B cell (primary cell): ENCODE results near the gene IL34. TPM values are rescaled to one million over a fixed set of nuclear protein-coding genes. Genes with fewer than 3 reads are reported as not detected.

Experiments
- ATAC-seq: fragments of 200-7000 bp; cut with Tn5 transposase; one replicate; pipeline ENCODE4 v1.10.0; 2021; ENCODE audit warnings: low read depth, mild to moderate bottlenecking, moderate number of reproducible peaks, moderate library complexity
- CTCF ChIA-PET: fragments of 350-600 bp; sonication (Branson Sonifier 250); formaldehyde crosslinking; loops from one replicate; lab custom pipeline; 2021; ENCODE audit warnings: antibody characterized with exemption, inconsistent platforms; lab: Charles Lee
- POLR2A ChIA-PET: fragments of 350-600 bp; sonication (Branson Sonifier 250); formaldehyde crosslinking; loops from one replicate; lab custom pipeline; 2021; ENCODE audit warnings: antibody characterized with exemption; lab: Charles Lee
- DNase-seq: peaks from one replicate; pipeline ENCODE4 v3.0.0; 2013
- H2AFZ ChIP-seq: 2 replicates; pipeline ENCODE4 v1.6.1; 2012; ENCODE audit warnings: mild to moderate bottlenecking, low read depth, low read length; ENCODE audit not compliant: insufficient read depth, poor library complexity, severe bottlenecking
- H3K27ac ChIP-seq, 2 donors: 1 replicate in 1 of 2; 2 replicates in 1 of 2; pipeline ENCODE4 v1.5.1; 2012 to 2013; ENCODE audit warnings: low read length in 2 of 2, mild to moderate bottlenecking in 2 of 2, moderate library complexity in 1 of 2
- H3K27me3 ChIP-seq, 4 experiments: fragments of 200-600 bp in 1 of 4; sonication (generic) in 1 of 4; replicated peaks in 1 of 4; 1 replicate in 2 of 4; 2 replicates in 2 of 4; pipeline versions ENCODE4 v1.6.1 to v1.7.0; 2013 to 2016; ENCODE audit warnings: low read length in 3 of 4, mild to moderate bottlenecking in 2 of 4, mixed read lengths in 1 of 4, moderate library complexity in 1 of 4; ENCODE audit not compliant: insufficient read depth in 4 of 4, control insufficient read depth in 3 of 4; ENCODE audit errors: control extremely low read depth in 1 of 4
- H3K36me3 ChIP-seq, 2 experiments: replicated peaks in 1 of 2; 1 replicate in 1 of 2; 2 replicates in 1 of 2; pipeline versions ENCODE4 v1.6.1 to v1.7.1; 2013; ENCODE audit warnings: low read length in 1 of 2; ENCODE audit not compliant: insufficient read depth in 2 of 2, control insufficient read depth in 1 of 2; ENCODE audit errors: control extremely low read depth in 1 of 2, extremely low read depth in 1 of 2
- H3K4me1 ChIP-seq, 2 donors: fragments of 200-600 bp in 1 of 2; sonication (generic) in 1 of 2; 1 replicate in 1 of 2; 2 replicates in 1 of 2; pipeline versions ENCODE4 v1.5.1 to v1.6.1; 2013 to 2017; ENCODE audit warnings: low read length in 2 of 2; ENCODE audit not compliant: control insufficient read depth in 2 of 2, insufficient read depth in 2 of 2
- H3K4me2 ChIP-seq: replicated peaks from 2 replicates; pipeline ENCODE3; 2012; ENCODE audit warnings: mild to moderate bottlenecking, low read depth, low read length; ENCODE audit not compliant: poor library complexity, severe bottlenecking
- H3K4me3 ChIP-seq, 5 experiments: fragments of 200-600 bp in 1 of 5; sonication (generic) in 1 of 5; 1 replicate in 3 of 5; 2 replicates in 2 of 5; pipeline versions ENCODE4 v1.5.1 to v1.7.0; 2011 to 2016; ENCODE audit warnings: low read length in 4 of 5, mild to moderate bottlenecking in 4 of 5, low read depth in 2 of 5, control low read depth in 1 of 5, moderate library complexity in 1 of 5; ENCODE audit not compliant: insufficient read depth in 1 of 5; ENCODE audit errors: control extremely low read depth in 1 of 5, extremely low read depth in 1 of 5
- H3K79me2 ChIP-seq: fragments of 200-600 bp; sonication (generic); one replicate; pipeline ENCODE4 v1.6.0; 2016; ENCODE audit warnings: low read length; ENCODE audit not compliant: control insufficient read depth, insufficient read depth
- H3K9ac ChIP-seq: fragments of 200-600 bp; sonication (generic); 2 replicates; pipeline ENCODE4 v1.6.1; 2017; ENCODE audit warnings: mild to moderate bottlenecking, low read length, moderate library complexity
- H3K9me3 ChIP-seq, 3 donors: one replicate each; pipeline versions ENCODE4 v1.6.1 to v1.7.1; 2013; ENCODE audit warnings: low read length in 2 of 3; ENCODE audit not compliant: control insufficient read depth in 2 of 3, insufficient read depth in 1 of 3; ENCODE audit errors: control extremely low read depth in 1 of 3
- H4K20me1 ChIP-seq: 2 replicates; pipeline ENCODE4 v1.6.0; 2012; ENCODE audit warnings: mild to moderate bottlenecking, low read length; ENCODE audit not compliant: insufficient read depth, control insufficient read depth, poor library complexity, severe bottlenecking
- H3K27ac Mint-ChIP-seq: one replicate; pipeline ENCODE4 v1.8.0; 2021; ENCODE audit warnings: mixed read lengths
- H3K27me3 Mint-ChIP-seq: one replicate; pipeline ENCODE4 v1.8.0; 2021; ENCODE audit warnings: mixed read lengths
- H3K4me1 Mint-ChIP-seq: one replicate; pipeline ENCODE4 v1.8.0; 2021; ENCODE audit warnings: mixed read lengths
- H3K4me3 Mint-ChIP-seq: one replicate; pipeline ENCODE4 v1.8.0; 2021; ENCODE audit warnings: mixed read lengths
- H3K9me3 Mint-ChIP-seq: one replicate; pipeline ENCODE4 v1.8.0; 2022; ENCODE audit warnings: mixed read lengths; ENCODE audit not compliant: insufficient read depth
- CTCF ChIP-seq: fragments of 200-600 bp; IDR thresholded peaks from one replicate; pipeline ENCODE4 v1.8.0; 2022; ENCODE audit warnings: antibody characterized with exemption, mild to moderate bottlenecking
- EZH2 ChIP-seq: IDR thresholded peaks from 2 replicates; pipeline ENCODE4 v1.6.1; 2012; ENCODE audit warnings: borderline replicate concordance, low read depth, mild to moderate bottlenecking, moderate library complexity, low read length; ENCODE audit not compliant: insufficient read depth, poor library complexity, severe bottlenecking
- WGBS: methylation state at CpG from one replicate; pipeline ENCODE4 v1.1.5; 2013; ENCODE audit warnings: missing lambda C conversion rate; ENCODE audit not compliant: insufficient coverage; 5-methylcytosine and 5-hydroxymethylcytosine counted together
- intact Hi-C: fragments of 100-400 bp; cut with micrococcal nuclease; formaldehyde crosslinking; loops from one replicate; pipeline ENCODE4 v1.10.0; 2022
- polyA plus RNA-seq: library from polyadenylated mRNA; depleted of rRNA; stranded (reverse); fragments of >200 nt; gene quantifications from 2 replicates; pipeline ENCODE4 v1.2.3, GENCODE V29; 2012
- total RNA-seq, 2 donors: library from RNA; stranded (reverse); fragments of 120-200 nt in 1 of 2; gene quantifications; 1 replicate in 1 of 2; 2 replicates in 1 of 2; pipeline versions ENCODE4 v1.2.3 to v1.2.4, GENCODE V29; 2013 to 2022

The IL34 gene
- total and polyA plus RNA-seq, 2 donors (not counting 1 experiment from before 2014, with no cell fraction given): 0.09 TPM; not detected in 1

GRCh38 chr16:70682239-70683145, 36.1 kb downstream of the IL34 start:
- no peak overlapping the region for H3K4me3 Mint-ChIP-seq
- Histone ChIP-seq H3K79me2 (no peaks in the 10 kb centered on the region), H3K9ac (no peak overlapping the region), H3K4me1 (peaks cover 0 to 4% of the 10 kb centered on the region in 2 donors), H3K4me3 (no peak overlapping the region), H3K4me2 (no peak overlapping the region), H2AFZ (no peak overlapping the region), H4K20me1 (no peaks in the 10 kb centered on the region), H3K9me3 (no peaks in the 10 kb centered on the region), H3K36me3 (no peaks in the 10 kb centered on the region), H3K27me3 (peaks cover 0 to 25% (median 3%) of the 10 kb centered on the region in 4 experiments), H3K27ac (no peak overlapping the region)
- 83% methylated on average over 7 of the region's 14 CpGs for WGBS
- no peaks in the 10 kb centered on the region for H3K9me3 Mint-ChIP-seq
- peaks cover 9% of the 10 kb centered on the region for H3K27me3 Mint-ChIP-seq
- CTCF ChIA-PET: no interaction called here
- DNase-seq (no peak), ATAC-seq (no peak)
- POLR2A ChIA-PET: no interaction called here
- TF ChIP-seq EZH2 (no peak), CTCF (no peak)
- intact Hi-C loops: no loop called here
- H3K27ac Mint-ChIP-seq: no peak overlapping the region
- H3K4me1 Mint-ChIP-seq: peaks cover 9% of the 10 kb centered on the region
